K562 (cell line): Measurements from ENCODE around the gene CCDC9. TPM values are rescaled to one million over a fixed set of nuclear protein-coding genes. Genes with fewer than 3 reads are reported as not detected.

Experiments used
- ARHGAP35 ChIP-seq: fragments of 450-650 bp; IDR thresholded peaks from 2 replicates; pipeline ENCODE4 v1.6.1; 2018; ENCODE audit not compliant: partially characterized antibody
- CREB3L1 ChIP-seq: fragments of 450-650 bp; IDR thresholded peaks from 2 replicates; pipeline ENCODE4 v1.6.1; 2014; ENCODE audit warnings: low read depth, mild to moderate bottlenecking, moderate library complexity, borderline replicate concordance
- CREB5 ChIP-seq: fragments of 250-450 bp; sonication (Bioruptor Pico); IDR thresholded peaks from 2 replicates; pipeline ENCODE4 v1.5.0; 2020; ENCODE audit warnings: mild to moderate bottlenecking
- ERF ChIP-seq: fragments of 450-650 bp; formaldehyde crosslinking; IDR thresholded peaks from 2 replicates; pipeline ENCODE4 v1.4.0; 2020; ENCODE audit warnings: mild to moderate bottlenecking, mixed read lengths
- ESRRB ChIP-seq: fragments of 250-450 bp; sonication (Bioruptor Pico); IDR thresholded peaks from 2 replicates; pipeline ENCODE4 v1.5.0; 2020; ENCODE audit warnings: mild to moderate bottlenecking, moderate library complexity, borderline replicate concordance
- FOXK1 ChIP-seq: sonication (generic); formaldehyde crosslinking; IDR thresholded peaks from 2 replicates; pipeline ENCODE4 v1.8.0; 2022; ENCODE audit warnings: missing genetic modification reagents, mild to moderate bottlenecking, borderline replicate concordance
- PRDM10 ChIP-seq: fragments of 450-650 bp; IDR thresholded peaks from 2 replicates; pipeline ENCODE4 v1.6.1; 2018; ENCODE audit not compliant: partially characterized antibody
- STAT6 ChIP-seq: sonication (generic); formaldehyde crosslinking; IDR thresholded peaks from 2 replicates; pipeline ENCODE4 v1.8.1; 2023; ENCODE audit warnings: mild to moderate bottlenecking, missing genetic modification reagents
- TCFL5 ChIP-seq: fragments of 250-450 bp; sonication (Bioruptor Pico); conservative IDR thresholded peaks from 2 replicates; pipeline ENCODE4 v1.6.1; 2021; ENCODE audit warnings: mild to moderate bottlenecking, moderate library complexity, matching md5 sums
- ZNF232 ChIP-seq: sonication (generic); formaldehyde crosslinking; IDR thresholded peaks from 2 replicates; pipeline ENCODE4 v1.8.0; 2022; ENCODE audit warnings: mild to moderate bottlenecking, missing genetic modification reagents
- ZNF717 ChIP-seq: fragments of 250-450 bp; sonication (Bioruptor Pico); IDR thresholded peaks from 2 replicates; pipeline ENCODE4 v1.5.0; 2021
- ZNF740 ChIP-seq, 3 experiments: fragments of 200-800 bp in 1 of 3; sonication (Bioruptor generic) in 1 of 3; sonication (generic) in 1 of 3; formaldehyde crosslinking in 1 of 3; IDR thresholded peaks; 2 replicates each; pipeline versions ENCODE4 v1.6.1 to v1.8.0; 2016 to 2022; ENCODE audit warnings: mild to moderate bottlenecking in 2 of 3, missing compliant biosample characterization in 2 of 3, missing genetic modification characterization in 2 of 3, missing genetic modification reagents in 1 of 3
- polyA plus RNA-seq, 8 experiments: library from polyadenylated mRNA; depleted of rRNA in 4 of 8; stranded (reverse) in 5 of 8; unstranded in 3 of 8; fragments of >200 nt; fragmentation: Nextera tagmentation in 2 of 8; fragmentation: Illumina TruSeq in 1 of 8; extraction: Ambion mirVana in 2 of 8; extraction: Trizol in 1 of 8; gene quantifications; 2 replicates each; pipeline versions ENCODE4 v1.2.1 to v1.2.3, GENCODE V29; 2011 to 2014; ENCODE audit warnings: inconsistent platforms in 1 of 8, missing spikeins in 1 of 8
- total RNA-seq, 7 experiments: library from RNA; depleted of rRNA in 6 of 7; stranded (reverse); fragments of >200 nt in 6 of 7; fragmentation: Illumina TruSeq in 2 of 7; extraction: Trizol in 2 of 7; gene quantifications; 2 replicates each; pipeline versions ENCODE4 v1.2.1 to v1.2.3, GENCODE V29; 2011 to 2021; ENCODE audit warnings: low replicate concordance in 1 of 7

CCDC9 gene
- total and polyA plus RNA-seq, 9 of the 15 experiments (the other 6 are each of a cell fraction or from before 2014, with no cell fraction given), result 0.23 to 38.6 (median 8.4) TPM

- TF ChIP-seq CREB3L1, result no peak
- no peak for TF ChIP-seq STAT6 (CRISPR knock-in tag)
- no peak for TF ChIP-seq TCFL5 (CRISPR knock-in tag)
- no peak for TF ChIP-seq FOXK1 (CRISPR knock-in tag)
- no peak for TF ChIP-seq ESRRB (CRISPR knock-in tag)
- peak; percentile 88; the same call in 1 of the 2 replicates for TF ChIP-seq ZNF740 (CRISPR knock-in tag; IDR thresholded peaks at IDR 0.05)
- TF ChIP-seq ZNF740 (tag; IDR thresholded peaks at IDR 0.05), result peak in 1 of 2 experiments; percentile 96; a peak in 2 of 4 replicates
- no peak for TF ChIP-seq ZNF717
- no peak; the same call in 1 of the 2 replicates for TF ChIP-seq CREB5 (CRISPR knock-in tag)
- no peak for TF ChIP-seq ARHGAP35
- TF ChIP-seq ZNF232, result no peak
- peak; percentile 67 for TF ChIP-seq PRDM10
- TF ChIP-seq ERF (CRISPR knock-in tag), result no peak
Observed at GRCh38 chr19:47227352-47228167, 28.8 kb upstream of the CCDC9 start (continued).
